ENCODE results near the gene NOC4L. TPM values are rescaled to one million over a fixed set of nuclear protein-coding genes. Genes with fewer than 3 reads are reported as not detected.

The NOC4L gene
- total and polyA plus RNA-seq, 2 of the 4 experiments (the other 2 are of a cell fraction) = 5.2 to 13.4 TPM

DNA sequence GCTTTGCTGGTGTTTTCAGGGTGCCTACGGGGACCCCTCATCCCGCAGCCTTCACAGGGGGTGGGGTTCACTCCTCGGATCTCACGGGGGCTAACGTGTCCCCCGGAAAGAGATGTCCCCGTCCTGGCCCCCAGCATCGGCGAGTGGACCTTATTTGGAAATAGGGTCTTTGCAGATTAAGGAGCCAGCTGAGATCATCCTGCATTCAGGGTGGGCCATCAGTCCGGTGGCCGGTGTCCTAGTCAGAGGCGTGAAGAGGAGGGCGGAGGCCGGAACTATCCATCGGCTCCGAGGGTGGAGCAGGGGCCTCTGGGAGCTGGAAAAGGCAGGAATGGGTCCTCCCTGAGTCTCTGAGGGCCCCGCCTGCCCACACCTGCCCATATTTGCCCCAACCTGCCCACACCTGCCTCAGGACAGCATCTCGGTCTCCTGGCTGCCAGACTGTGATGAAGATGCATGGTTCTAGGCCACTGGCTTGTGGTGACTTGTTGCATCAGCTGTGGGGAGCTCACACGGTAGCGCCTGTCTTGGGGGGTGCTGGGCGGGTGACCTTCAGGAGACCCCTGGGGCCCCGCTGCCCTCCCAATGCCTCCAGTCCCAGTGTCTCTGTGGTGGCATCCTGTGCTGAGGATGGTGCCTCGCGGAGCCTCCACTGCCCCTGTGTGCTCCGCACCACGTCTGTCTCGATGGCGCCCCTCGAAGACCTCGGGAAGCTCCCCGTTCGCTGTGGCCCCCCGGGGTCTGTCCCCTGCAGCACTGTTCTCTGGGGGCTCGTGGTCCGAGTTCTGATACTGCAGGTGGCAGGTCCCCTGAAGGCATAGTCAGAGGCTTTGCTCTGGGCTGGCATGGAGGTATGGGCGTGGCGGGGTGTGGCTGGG lies 14.7 kb downstream of the NOC4L start:
- BruUV-seq (replicated peaks) = no TSS peak
- WGBS, 2 experiments (ENCODE audit: extremely low coverage in 2 of 2, insufficient read length in 1 of 2) = 89% methylated on average over 19 of the region's 37 CpGs; no CpG with 5 or more reads in 1 of the 2 experiments
- Histone ChIP-seq H4K20me1 (ENCODE audit: insufficient read depth, low read length) (peaks cover 23% of the 10 kb centered on the region), H3K9me1 (ENCODE audit: insufficient read depth, low read length) (peaks cover 21% of the 10 kb centered on the region; the same call in 1 of the 2 replicates), H3K36me3 (ENCODE audit: control insufficient read depth, insufficient read depth, low read length) (peaks cover 10% of the 10 kb centered on the region), H3K4ac (ENCODE audit: low read depth, low read length) (no peak overlapping the region), H2BK5ac (ENCODE audit: low read depth, low read length, poor library complexity, severe bottlenecking) (no peak overlapping the region), H3K9ac (ENCODE audit: low read depth, low read length) (no peak overlapping the region), H2AK5ac (ENCODE audit: low read depth, low read length) (no peak overlapping the region), H2AFZ (replicated peaks; ENCODE audit: low read length, poor library complexity) (no peak overlapping the region), H2AK9ac (replicated peaks; ENCODE audit: low read depth, low read length, poor library complexity) (no peak overlapping the region), H2BK20ac (ENCODE audit: low read depth, low read length) (no peak overlapping the region), H4K91ac (ENCODE audit: insufficient read depth, low read depth, low read length) (no peak overlapping the region), H3K4me2 (ENCODE audit: low read depth, low read length) (no peak overlapping the region), H2BK15ac (ENCODE audit: low read depth, low read length) (no peak overlapping the region), H3K79me1 (ENCODE audit: low read depth in 1 of 2, low read length in 2 of 2) (no peaks in the 10 kb centered on the region), H3K4me3 (ENCODE audit: insufficient read depth, low read depth, low read length) (no peak overlapping the region), H3K27me3 (ENCODE audit: control insufficient read depth, insufficient read depth, low read length) (peaks cover 4% of the 10 kb centered on the region; the same call in 1 of the 2 replicates), H4K8ac (ENCODE audit: low read depth in 2 of 2, low read length in 2 of 2) (no peak overlapping the region), H3K4me1 (ENCODE audit: control insufficient read depth, insufficient read depth, low read length) (peaks cover 7% of the 10 kb centered on the region), H3K9me3 (ENCODE audit: control insufficient read depth, insufficient read depth, low read length) (no peaks in the 10 kb centered on the region), H3K23ac (ENCODE audit: low read depth, low read length) (no peak overlapping the region), H3K14ac (replicated peaks; ENCODE audit: low read depth, low read length) (no peak overlapping the region), H4K5ac (ENCODE audit: low read depth, low read length) (no peak overlapping the region), H3K27ac (ENCODE audit: insufficient read depth, low read length) (no peak overlapping the region), H3K56ac (ENCODE audit: extremely low read depth, insufficient read depth, low read length) (no peak overlapping the region), H2BK120ac (ENCODE audit: low read depth, low read length) (no peak overlapping the region), H3K18ac (ENCODE audit: low read depth, low read length) (no peak overlapping the region)
- dilution Hi-C loops (cut with HindIII; ENCODE audit: low sequenced_read_pairs, unreplicated experiment) = no loop called here
- TF ChIP-seq, protein P1, sequence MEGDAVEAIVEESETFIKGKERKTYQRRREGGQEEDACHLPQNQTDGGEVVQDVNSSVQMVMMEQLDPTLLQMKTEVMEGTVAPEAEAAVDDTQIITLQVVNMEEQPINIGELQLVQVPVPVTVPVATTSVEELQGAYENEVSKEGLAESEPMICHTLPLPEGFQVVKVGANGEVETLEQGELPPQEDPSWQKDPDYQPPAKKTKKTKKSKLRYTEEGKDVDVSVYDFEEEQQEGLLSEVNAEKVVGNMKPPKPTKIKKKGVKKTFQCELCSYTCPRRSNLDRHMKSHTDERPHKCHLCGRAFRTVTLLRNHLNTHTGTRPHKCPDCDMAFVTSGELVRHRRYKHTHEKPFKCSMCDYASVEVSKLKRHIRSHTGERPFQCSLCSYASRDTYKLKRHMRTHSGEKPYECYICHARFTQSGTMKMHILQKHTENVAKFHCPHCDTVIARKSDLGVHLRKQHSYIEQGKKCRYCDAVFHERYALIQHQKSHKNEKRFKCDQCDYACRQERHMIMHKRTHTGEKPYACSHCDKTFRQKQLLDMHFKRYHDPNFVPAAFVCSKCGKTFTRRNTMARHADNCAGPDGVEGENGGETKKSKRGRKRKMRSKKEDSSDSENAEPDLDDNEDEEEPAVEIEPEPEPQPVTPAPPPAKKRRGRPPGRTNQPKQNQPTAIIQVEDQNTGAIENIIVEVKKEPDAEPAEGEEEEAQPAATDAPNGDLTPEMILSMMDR (conservative IDR thresholded peaks at IDR 0.05; ENCODE audit: low read depth, low read length) = no peak
- TF ChIP-seq FOS (IDR thresholded peaks at IDR 0.05; ENCODE audit: low read depth, low read length) = no peak
- TF ChIP-seq RFX5 (IDR thresholded peaks at IDR 0.05; ENCODE audit: low read depth, low read length) = no peak
- TF ChIP-seq POLR2A (IDR thresholded peaks at IDR 0.05; ENCODE audit: low read depth, low read length) = no peak
- POLR2A ChIA-PET (ENCODE audit: unreplicated experiment) = no interaction called here
- in situ Hi-C loops (cut with MboI; ENCODE audit: low sequenced_read_pairs) = no loop called here
- ATAC-seq (ENCODE audit: low read depth) = no peak
- intact Hi-C loops (cut with micrococcal nuclease) = no loop called here
- DNase-seq = no peak
- CTCF ChIA-PET = no interaction called here
